Activated CD4-positive, alpha-beta T cell treated with anti-CD3 and anti-CD28 coated beads, Interleukin-10, Interleukin-2, amounts not matched to agents 100 ng/mL and 50 ng/mL, durations not matched to agents 16 hours and 8 hours (primary cell): ENCODE measurements around the gene RBM19.
"Not testable (repeated sequence)": the region's sequence is repeated elsewhere in the genome, so short reads cannot be mapped to it uniquely, and the experiment has no call there.

ENCODE experiments used
- DNase-seq: peaks from one replicate; pipeline ENCODE4 v3.0.0-alpha.2; 2020

RBM19 gene, protein sequence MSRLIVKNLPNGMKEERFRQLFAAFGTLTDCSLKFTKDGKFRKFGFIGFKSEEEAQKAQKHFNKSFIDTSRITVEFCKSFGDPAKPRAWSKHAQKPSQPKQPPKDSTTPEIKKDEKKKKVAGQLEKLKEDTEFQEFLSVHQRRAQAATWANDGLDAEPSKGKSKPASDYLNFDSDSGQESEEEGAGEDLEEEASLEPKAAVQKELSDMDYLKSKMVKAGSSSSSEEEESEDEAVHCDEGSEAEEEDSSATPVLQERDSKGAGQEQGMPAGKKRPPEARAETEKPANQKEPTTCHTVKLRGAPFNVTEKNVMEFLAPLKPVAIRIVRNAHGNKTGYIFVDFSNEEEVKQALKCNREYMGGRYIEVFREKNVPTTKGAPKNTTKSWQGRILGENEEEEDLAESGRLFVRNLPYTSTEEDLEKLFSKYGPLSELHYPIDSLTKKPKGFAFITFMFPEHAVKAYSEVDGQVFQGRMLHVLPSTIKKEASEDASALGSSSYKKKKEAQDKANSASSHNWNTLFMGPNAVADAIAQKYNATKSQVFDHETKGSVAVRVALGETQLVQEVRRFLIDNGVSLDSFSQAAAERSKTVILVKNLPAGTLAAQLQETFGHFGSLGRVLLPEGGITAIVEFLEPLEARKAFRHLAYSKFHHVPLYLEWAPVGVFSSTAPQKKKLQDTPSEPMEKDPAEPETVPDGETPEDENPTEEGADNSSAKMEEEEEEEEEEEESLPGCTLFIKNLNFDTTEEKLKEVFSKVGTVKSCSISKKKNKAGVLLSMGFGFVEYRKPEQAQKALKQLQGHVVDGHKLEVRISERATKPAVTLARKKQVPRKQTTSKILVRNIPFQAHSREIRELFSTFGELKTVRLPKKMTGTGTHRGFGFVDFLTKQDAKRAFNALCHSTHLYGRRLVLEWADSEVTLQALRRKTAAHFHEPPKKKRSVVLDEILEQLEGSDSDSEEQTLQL

DNA sequence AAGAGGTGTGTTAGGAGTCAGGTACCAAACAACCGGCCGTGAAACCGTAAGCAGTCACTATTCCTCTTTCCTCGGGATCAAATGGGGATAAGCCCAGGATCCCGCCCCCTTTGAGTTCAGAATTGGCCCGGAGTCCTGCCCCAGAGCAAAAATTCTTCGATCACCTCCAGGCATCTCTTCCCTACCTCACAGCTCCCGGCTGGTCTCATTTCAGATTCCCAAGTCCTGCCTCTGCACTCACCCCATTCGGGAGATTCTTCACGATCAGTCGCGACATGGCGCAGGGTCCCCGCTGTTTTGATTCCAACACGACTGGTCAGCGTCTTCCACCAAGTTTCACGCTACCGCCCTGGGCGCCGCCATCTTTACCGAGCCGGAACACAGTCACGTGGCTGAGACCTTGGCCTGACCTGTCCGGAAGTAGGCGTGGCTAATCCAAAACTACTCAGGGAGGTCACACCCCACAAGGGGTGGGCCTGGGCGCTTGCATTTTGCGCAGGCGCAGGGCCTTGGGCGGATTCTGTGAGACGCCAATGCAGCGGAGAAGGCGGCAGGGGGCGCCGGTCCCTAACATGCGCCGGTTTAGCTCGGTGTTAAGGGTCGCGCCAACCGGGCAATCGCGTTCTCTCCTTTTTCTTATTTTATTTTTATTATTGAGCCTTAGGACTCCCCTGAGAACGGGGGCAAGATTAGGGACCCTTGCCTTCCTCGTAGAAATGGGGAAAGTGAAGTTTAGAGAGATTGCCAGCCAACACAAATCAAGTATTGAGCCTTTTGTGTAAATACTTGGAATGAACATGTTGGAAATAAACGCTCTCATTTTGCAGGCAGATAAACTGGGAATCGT is at the start of gene RBM19:
Gene RBM19 (minus strand): TSS at position 375 of the 847 bp plus-strand sequence. CDS start 98 bp downstream, at position 277.
- DNase-seq: peak; percentile 99

GRCh38 chr12:114015851-114016250 is 49.7 kb upstream of the RBM19 start:
- DNase-seq: no peak

GRCh38 chr12:114013575-114014345 is 47.6 kb upstream of the RBM19 start:
- DNase-seq: no peak

DNA sequence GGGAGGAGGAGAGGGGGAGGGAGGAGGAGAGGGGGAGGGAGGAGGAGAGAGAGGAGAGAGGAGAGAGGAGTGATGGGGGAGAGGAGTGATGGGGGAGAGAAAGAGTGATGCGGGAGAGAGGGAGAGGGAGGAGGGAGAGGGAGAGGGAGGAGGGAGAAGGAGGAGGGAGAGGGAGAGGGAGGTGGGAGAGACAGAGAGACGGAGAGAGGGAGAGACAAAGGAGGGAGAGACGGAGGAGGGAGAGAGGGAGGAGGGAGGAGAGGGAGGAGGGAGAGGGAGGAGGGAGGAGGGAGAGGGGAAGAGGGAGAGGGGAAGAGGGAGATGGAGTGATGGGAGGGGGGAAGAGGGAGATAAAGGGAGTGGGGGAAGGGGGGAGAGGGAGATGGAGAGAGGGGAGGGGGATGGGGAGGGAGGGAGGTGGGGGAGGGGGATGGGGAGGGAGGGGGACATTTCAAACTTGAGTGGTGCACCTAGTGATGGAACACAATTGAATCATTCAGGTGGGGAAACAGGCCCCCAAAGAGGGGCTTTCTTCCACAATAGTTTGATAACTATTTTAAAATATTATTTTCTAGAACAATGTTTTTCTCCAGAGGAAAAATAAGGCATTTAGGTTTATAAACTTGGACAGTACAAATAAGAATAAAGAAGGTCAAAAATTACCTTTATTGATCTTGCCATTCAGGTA is 46.8 kb upstream of the RBM19 start:
- DNase-seq: no peak

GRCh38 chr12:114011711-114012110 is 45.6 kb upstream of the RBM19 start:
- DNase-seq: no peak

GRCh38 chr12:114006482-114007425 is 40.6 kb upstream of the RBM19 start:
- no peak for DNase-seq

DNA sequence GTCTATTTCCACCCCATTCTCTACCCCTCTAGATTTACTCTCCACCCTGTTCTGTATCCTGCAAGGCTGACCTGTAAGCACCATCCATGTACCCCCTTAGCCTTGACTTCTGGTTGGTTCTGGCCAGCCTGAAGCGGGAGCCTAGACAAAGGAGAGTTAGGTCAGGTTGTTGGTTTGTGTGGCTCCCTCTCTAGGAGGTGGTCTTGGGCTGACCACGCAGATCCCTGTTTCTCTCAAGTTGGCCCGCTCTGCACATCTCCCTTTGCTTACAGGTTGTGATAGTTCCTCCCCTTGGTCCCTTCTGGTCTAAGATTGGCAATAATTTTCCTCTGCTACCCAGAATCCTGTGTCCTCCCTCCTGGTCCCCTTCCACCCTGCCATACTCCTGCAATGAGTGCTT is 38.3 kb upstream of the RBM19 start:
- no peak for DNase-seq

GRCh38 chr12:114003286-114003685 is 37.2 kb upstream of the RBM19 start:
- no peak for DNase-seq

DNA sequence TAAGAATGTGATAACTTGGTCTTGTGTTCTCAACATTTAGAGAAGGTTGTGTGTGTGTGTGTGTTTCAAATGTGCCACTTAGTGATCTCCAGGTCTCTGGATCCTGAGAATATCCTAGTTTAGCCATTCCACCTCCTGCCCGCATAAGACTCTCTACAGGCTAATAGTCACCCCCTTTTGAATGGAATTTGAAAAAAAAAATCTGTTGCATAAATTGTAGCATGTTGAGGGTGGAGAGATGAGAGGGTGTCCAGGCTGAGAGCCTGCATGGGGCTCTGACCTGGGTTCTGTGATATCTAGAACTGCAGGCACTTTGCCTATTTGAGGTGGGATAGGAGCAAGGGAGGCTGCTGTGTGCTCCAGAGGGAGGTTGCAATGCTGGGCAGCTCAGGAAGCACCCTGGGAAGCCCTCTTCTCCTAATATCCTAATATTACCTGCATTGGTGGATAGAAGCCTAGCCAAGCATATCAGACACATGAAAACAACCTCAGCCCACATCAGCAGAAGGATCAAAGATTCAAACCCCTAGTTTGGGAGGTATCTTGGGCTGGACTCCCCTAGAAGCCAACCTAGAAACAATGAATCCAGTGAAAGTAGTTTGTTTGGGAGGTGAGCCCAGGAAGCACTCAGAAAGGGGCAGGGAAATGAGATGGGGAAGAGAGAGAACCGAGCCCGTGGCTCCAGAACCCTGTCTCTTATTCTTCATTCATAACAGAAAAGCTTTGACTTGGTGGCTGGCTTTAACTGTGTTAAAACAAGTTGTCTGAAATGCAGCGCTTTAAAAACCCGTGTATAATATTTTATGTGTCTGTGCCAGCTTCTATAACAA is 35.6 kb upstream of the RBM19 start:
- no peak for DNase-seq

DNA sequence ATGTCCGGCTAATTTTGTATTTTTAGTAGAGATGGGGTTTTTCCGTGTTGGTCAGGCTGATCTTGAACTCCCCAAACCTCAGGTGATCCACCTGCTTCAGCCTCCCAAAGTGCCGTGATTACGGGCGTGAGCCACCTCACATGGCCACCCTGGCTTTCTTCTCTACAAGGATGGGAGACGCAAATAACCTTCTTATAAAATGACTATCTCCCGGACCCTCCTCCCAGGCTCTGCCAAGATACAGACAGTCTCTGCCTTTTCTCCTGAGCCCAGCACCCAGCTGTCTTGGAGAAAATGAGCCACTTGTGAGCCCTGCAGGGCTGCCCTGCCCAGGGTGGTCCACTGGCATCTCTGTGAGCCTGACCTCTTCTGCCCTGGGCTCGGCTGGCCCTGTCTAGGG is 34.7 kb upstream of the RBM19 start:
- DNase-seq: no peak

- not testable (repeated sequence) for DNase-seq
Measured at GRCh38 chr12:114000261-114000660, 34.1 kb upstream of the RBM19 start.

GRCh38 chr12:113997365-113997764 is 31.2 kb upstream of the RBM19 start:
- no peak for DNase-seq

DNA sequence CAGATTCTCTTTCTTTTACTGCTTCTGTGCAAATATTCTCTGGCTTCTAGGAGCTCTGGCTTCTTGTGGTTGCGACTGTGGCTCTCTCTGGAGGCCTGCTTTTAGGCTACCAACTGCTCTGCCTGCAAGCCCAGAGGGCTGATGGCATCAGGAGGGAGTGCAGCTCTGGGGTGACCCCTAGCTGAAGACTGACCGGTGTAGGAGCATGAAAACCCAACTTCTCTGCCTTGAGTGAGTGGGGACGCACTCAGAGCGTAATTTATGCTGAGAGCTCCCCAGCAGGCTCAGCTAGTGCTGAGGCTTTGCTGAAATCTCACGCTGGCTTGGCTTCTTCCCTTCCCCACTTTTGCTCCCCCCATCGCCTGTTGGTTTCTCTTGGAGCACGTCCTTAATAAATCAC is 29.9 kb upstream of the RBM19 start:
- no peak for DNase-seq

DNA sequence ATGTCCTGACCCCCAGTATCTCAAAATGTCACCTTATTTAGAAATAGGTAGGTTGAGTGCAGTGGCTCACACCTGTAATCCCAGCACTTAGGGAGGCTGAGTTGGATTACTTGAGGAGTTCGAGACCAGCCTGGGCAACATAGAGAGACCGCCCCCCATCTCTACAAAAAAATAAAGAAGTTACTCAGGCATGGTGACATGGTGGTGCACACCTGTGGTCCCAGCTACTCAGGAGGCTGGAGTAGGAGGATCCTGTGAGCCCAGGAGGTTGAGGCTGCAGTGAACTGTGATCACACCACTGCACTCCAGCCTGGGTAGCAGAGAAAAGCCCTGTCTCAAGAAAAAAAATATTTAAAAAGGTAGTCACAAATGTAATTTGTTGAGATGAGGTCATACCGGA is 27.9 kb upstream of the RBM19 start:
- DNase-seq: no peak

DNA sequence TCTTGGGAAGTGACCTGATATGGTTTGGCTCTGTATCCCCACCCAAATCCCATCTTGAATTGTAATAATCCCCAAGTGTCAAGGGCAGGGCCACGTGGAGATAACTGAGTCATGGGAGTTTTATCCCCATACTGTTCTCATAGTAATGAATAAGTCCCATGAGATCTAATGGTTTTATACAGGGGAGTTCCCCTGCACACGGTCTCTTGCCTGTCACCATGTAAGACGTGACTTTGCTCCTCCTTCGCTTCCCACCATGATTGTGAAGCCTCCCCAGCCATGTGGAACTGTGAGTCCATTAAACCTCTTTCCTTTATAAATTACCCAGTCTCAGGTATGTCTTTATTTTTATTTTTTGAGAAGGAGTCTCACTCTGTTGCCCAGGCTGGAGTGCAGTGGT is 26.6 kb upstream of the RBM19 start:
- DNase-seq: not testable (repeated sequence)

GRCh38 chr12:113991224-113992044 is 25.3 kb upstream of the RBM19 start:
- no peak for DNase-seq

GRCh38 chr12:113990250-113991223 is 24.4 kb upstream of the RBM19 start:
- DNase-seq: no peak
